GM23248 (cell line): Measurements from ENCODE around the gene NEIL1. TPM values are rescaled to one million over a fixed set of nuclear protein-coding genes. Genes with fewer than 3 reads are reported as not detected.

Experiments
- DNase-seq: peaks from one replicate; pipeline ENCODE4 v3.0.0-alpha.2; 2015
- H2AFZ ChIP-seq: fragments of 200-600 bp; sonication (generic); 2 replicates; pipeline ENCODE4 v1.6.1; 2016; ENCODE audit warnings: antibody characterized with exemption
- H3F3A ChIP-seq: fragments of 200-600 bp; sonication (generic); 2 replicates; pipeline ENCODE4 v1.6.1; 2016; ENCODE audit warnings: mild to moderate bottlenecking, antibody characterized with exemption, mixed run types; ENCODE audit not compliant: insufficient read depth
- H3K27ac ChIP-seq: fragments of 200-600 bp; sonication (generic); 2 replicates; pipeline ENCODE4 v1.5.1; 2016; ENCODE audit warnings: mild to moderate bottlenecking
- H3K27me3 ChIP-seq: fragments of 200-600 bp; sonication (generic); replicated peaks from 2 replicates; pipeline ENCODE4 v1.6.1; 2016; ENCODE audit warnings: mild to moderate bottlenecking; ENCODE audit not compliant: insufficient read depth
- H3K36me3 ChIP-seq: fragments of 200-600 bp; sonication (generic); 2 replicates; pipeline ENCODE4 v1.6.1; 2016; ENCODE audit warnings: low read depth, mild to moderate bottlenecking
- H3K4me1 ChIP-seq: fragments of 200-600 bp; sonication (generic); 2 replicates; pipeline ENCODE4 v1.6.1; 2016; ENCODE audit warnings: mild to moderate bottlenecking; ENCODE audit not compliant: insufficient read depth
- H3K4me2 ChIP-seq: fragments of 200-600 bp; sonication (generic); one replicate; pipeline ENCODE4 v1.6.1; 2016; ENCODE audit warnings: mild to moderate bottlenecking; ENCODE audit not compliant: unreplicated experiment
- H3K4me3 ChIP-seq: fragments of 200-600 bp; sonication (generic); 2 replicates; pipeline ENCODE4 v1.5.1; 2016; ENCODE audit warnings: mild to moderate bottlenecking
- H3K79me2 ChIP-seq: fragments of 200-600 bp; sonication (generic); 2 replicates; pipeline ENCODE4 v1.6.1; 2016; ENCODE audit warnings: mild to moderate bottlenecking; ENCODE audit not compliant: insufficient read depth
- H3K9ac ChIP-seq: fragments of 200-600 bp; sonication (generic); 2 replicates; pipeline ENCODE4 v1.6.1; 2016; ENCODE audit warnings: mild to moderate bottlenecking
- H3K9me2 ChIP-seq: fragments of 200-600 bp; sonication (generic); 2 replicates; pipeline ENCODE4 v1.6.1; 2016; ENCODE audit warnings: mixed run types, mild to moderate bottlenecking, moderate library complexity; ENCODE audit not compliant: insufficient read depth
- H3K9me3 ChIP-seq: fragments of 200-600 bp; sonication (generic); one replicate; pipeline ENCODE4 v1.6.1; 2017; ENCODE audit warnings: low read depth
- H4K20me1 ChIP-seq: fragments of 200-600 bp; sonication (generic); 2 replicates; pipeline ENCODE4 v1.6.0; 2016; ENCODE audit not compliant: insufficient read depth
- EZH2 ChIP-seq: fragments of 200-600 bp; sonication (generic); IDR thresholded peaks from 2 replicates; pipeline ENCODE4 v1.6.1; 2018; ENCODE audit warnings: antibody characterized with exemption, mild to moderate bottlenecking; ENCODE audit not compliant: insufficient read depth, poor library complexity, severe bottlenecking
- EZH2phosphoT487 ChIP-seq: fragments of 200-600 bp; sonication (generic); IDR thresholded peaks from 2 replicates; pipeline ENCODE4 v1.6.1; 2018; ENCODE audit warnings: antibody characterized with exemption, moderate library complexity, mild to moderate bottlenecking, low read depth; ENCODE audit not compliant: insufficient read depth
- WGBS, 2 experiments: methylation state at CpG; one replicate each; pipeline ENCODE4 v1.1.6; 2015 to 2017; ENCODE audit warnings: low lambda C conversion rate in 2 of 2, low coverage in 1 of 2; ENCODE audit errors: missing lambda C conversion rate in 2 of 2; 5-methylcytosine and 5-hydroxymethylcytosine counted together
- in situ Hi-C: fragments of 300-500 bp; cut with MboI; formaldehyde crosslinking; loops from 2 replicates; pipeline ENCODE4 v1.15.0; 2020
- polyA plus RNA-seq: library from polyadenylated mRNA; unstranded; fragments of >200 nt; fragmentation: Nextera tagmentation; extraction: Ambion mirVana; gene quantifications from 2 replicates; pipeline ENCODE4 v1.2.1, GENCODE V29; 2016
- total RNA-seq: library from RNA; depleted of rRNA; stranded (reverse); fragments of >200 nt; shearing (Covaris generic); gene quantifications from 2 replicates; pipeline ENCODE4 v1.2.3, GENCODE V29; 2014

The NEIL1 gene
- total and polyA plus RNA-seq, 2 experiments from 2014 or later: 3.9 to 15.9 TPM

DNA sequence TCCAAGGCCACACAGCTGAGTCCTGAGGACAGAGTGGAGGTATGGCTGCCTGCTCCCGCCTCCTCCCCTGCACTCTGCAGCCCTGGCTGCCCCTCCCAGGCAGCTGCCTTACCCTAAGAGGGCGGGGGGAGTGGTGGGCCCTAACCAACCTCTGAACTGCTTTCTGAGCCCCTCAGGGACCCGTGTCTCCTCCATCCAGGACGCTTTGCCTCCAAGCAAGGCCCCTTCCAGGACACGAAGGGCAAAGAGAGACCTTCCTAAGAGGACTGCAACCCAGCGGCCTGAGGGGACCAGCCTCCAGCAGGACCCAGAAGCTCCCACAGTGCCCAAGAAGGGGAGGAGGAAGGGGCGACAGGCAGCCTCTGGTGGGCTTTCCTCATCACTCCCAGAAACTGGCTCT lies 7.6 kb downstream of the NEIL1 start:
- Histone ChIP-seq H3K79me2 (no peaks in the 10 kb centered on the region), H3K4me1 (no peaks in the 10 kb centered on the region), H3K9ac (no peak overlapping the region), H3K4me3 (no peak overlapping the region), H3F3A (no peaks in the 10 kb centered on the region), H3K27ac (no peak overlapping the region), H3K4me2 (no peak overlapping the region), H3K9me3 (no peaks in the 10 kb centered on the region), H2AFZ (no peak overlapping the region), H3K9me2 (no peaks in the 10 kb centered on the region), H3K36me3 (no peaks in the 10 kb centered on the region), H4K20me1 (no peaks in the 10 kb centered on the region), H3K27me3 (no peaks in the 10 kb centered on the region)
- WGBS, 2 experiments: 78 to 81% methylated on average over 7 of the region's 7 CpGs
- DNase-seq: no peak
- TF ChIP-seq EZH2phosphoT487: no peak
- TF ChIP-seq EZH2: no peak
- in situ Hi-C loops: no loop called here

DNA sequence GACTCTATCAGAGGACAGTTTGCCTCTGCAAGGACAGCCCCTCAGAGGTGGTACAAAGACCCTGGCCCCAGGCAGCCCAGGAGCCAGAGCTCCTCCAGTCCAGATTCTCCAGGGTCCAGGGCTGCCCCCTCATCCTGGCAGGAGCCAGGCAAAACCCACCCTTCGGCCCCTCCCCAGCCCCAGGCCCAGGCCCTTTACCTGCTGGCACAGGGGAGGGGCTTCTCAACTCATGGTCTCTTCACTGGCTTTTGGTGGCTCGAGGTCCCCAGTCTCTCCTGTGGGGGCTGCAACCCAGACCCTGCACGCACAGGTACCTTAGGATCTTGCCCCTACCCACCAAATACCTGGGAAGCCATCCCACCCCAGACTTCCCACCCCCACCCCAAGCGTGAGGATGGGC lies 8.5 kb downstream of the NEIL1 start:
- Histone ChIP-seq H3K4me1 (no peaks in the 10 kb centered on the region), H3K9me2 (no peaks in the 10 kb centered on the region), H3F3A (no peaks in the 10 kb centered on the region), H3K36me3 (no peaks in the 10 kb centered on the region), H3K27ac (no peak overlapping the region), H3K9me3 (no peaks in the 10 kb centered on the region), H2AFZ (no peak overlapping the region), H3K9ac (no peak overlapping the region), H3K27me3 (no peaks in the 10 kb centered on the region), H4K20me1 (no peaks in the 10 kb centered on the region), H3K4me2 (no peak overlapping the region), H3K79me2 (no peaks in the 10 kb centered on the region), H3K4me3 (no peak overlapping the region)
- in situ Hi-C loops: no loop called here
- 86 to 90% methylated on average over 4 of the region's 4 CpGs for WGBS, 2 experiments
- TF ChIP-seq EZH2: no peak
- no peak for TF ChIP-seq EZH2phosphoT487
- no peak for DNase-seq

GRCh38 chr15:75356006-75356405 lies 9.2 kb downstream of the NEIL1 start:
- H4K20me1 ChIP-seq: no peaks in the 10 kb centered on the region
- H3K9me3 ChIP-seq: no peaks in the 10 kb centered on the region
- H3K4me3 ChIP-seq: no peak overlapping the region
- no peaks in the 10 kb centered on the region for H3F3A ChIP-seq
- H3K4me2 ChIP-seq: no peak overlapping the region
- no peaks in the 10 kb centered on the region for H3K27me3 ChIP-seq
- H3K9ac ChIP-seq: no peak overlapping the region
- TF ChIP-seq EZH2: no peak
- H3K27ac ChIP-seq: no peak overlapping the region
- H3K79me2 ChIP-seq: no peaks in the 10 kb centered on the region
- no peak for DNase-seq
- H2AFZ ChIP-seq: no peak overlapping the region
- H3K36me3 ChIP-seq: no peaks in the 10 kb centered on the region
- in situ Hi-C loops: no loop called here
- WGBS, 2 experiments: 86 to 87% methylated on average over 14 to 28 of the region's 28 CpGs
- H3K9me2 ChIP-seq: no peaks in the 10 kb centered on the region
- H3K4me1 ChIP-seq: no peaks in the 10 kb centered on the region

DNA sequence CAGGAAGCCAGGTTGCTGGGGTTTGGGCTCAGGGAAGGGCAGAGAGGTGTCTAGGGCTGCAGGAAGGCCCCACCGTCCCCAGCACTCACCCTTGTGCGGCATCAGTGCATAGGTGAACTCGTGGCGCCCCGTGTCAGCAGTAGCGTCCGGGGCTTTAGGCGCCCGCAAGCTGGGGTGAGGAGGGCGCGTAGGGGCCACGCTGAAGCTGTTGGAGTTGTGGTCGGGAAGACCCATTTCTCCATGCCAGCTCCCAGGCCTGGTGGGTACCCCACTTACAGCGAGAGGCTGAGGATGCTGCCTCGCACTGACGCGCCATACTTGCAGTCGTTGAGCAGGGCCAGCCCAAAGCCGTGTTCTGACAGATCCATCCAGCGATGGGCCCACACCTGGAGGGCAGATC lies 9.7 kb downstream of the NEIL1 start:
- Histone ChIP-seq H2AFZ (no peak overlapping the region), H3F3A (no peaks in the 10 kb centered on the region), H3K4me1 (no peaks in the 10 kb centered on the region), H3K79me2 (no peaks in the 10 kb centered on the region), H3K9ac (no peak overlapping the region), H4K20me1 (no peaks in the 10 kb centered on the region), H3K9me2 (no peaks in the 10 kb centered on the region), H3K4me3 (no peak overlapping the region), H3K36me3 (no peaks in the 10 kb centered on the region), H3K27me3 (no peaks in the 10 kb centered on the region), H3K27ac (no peak overlapping the region), H3K9me3 (no peaks in the 10 kb centered on the region), H3K4me2 (no peak overlapping the region)
- TF ChIP-seq EZH2 (no peak), EZH2phosphoT487 (no peak)
- WGBS, 2 experiments: 89 to 94% methylated on average over 19 to 20 of the region's 20 CpGs
- DNase-seq: no peak
- in situ Hi-C loops: no loop called here
